OCI-LY7 (cell line): ENCODE results near the gene PKHD1. TPM values are rescaled to one million over a fixed set of nuclear protein-coding genes. Genes with fewer than 3 reads are reported as not detected.

Source experiments
- BruUV-seq: library from RNA; stranded (reverse); fragments of 400-500 nt; replicated peaks from 2 replicates; lab custom pipeline; 2021; lab: Mats Ljungman, UMichigan
- CTCF ChIA-PET: fragments of 300-600 bp; sonication (Branson Sonifier 250); formaldehyde crosslinking; loops from one replicate; lab custom pipeline; 2022; ENCODE audit warnings: antibody characterized with exemption; ENCODE audit not compliant: unreplicated experiment; lab: Charles Lee
- POLR2A ChIA-PET: fragments of 300-600 bp; sonication (Branson Sonifier 250); formaldehyde crosslinking; loops from one replicate; lab custom pipeline; 2022; ENCODE audit warnings: antibody characterized with exemption; lab: Charles Lee
- DNase-seq: peaks from one replicate; pipeline ENCODE4 v3.0.0-alpha.2; 2015; ENCODE audit warnings: low spot score
- H2AFZ ChIP-seq: fragments of 200-600 bp; sonication (generic), shearing (Covaris generic); 2 replicates; pipeline ENCODE4 v1.6.1; 2014; ENCODE audit warnings: mild to moderate bottlenecking, antibody characterized with exemption, low read length, moderate library complexity
- H3K27ac ChIP-seq: fragments of 200-600 bp; sonication (generic); 2 replicates; pipeline ENCODE4 v1.5.1; 2014; ENCODE audit warnings: mixed run types, low read depth, mild to moderate bottlenecking, moderate library complexity, low read length, inconsistent platforms; ENCODE audit not compliant: poor library complexity, severe bottlenecking
- H3K36me3 ChIP-seq: fragments of 200-600 bp; sonication (generic); 2 replicates; pipeline ENCODE4 v1.6.1; 2014; ENCODE audit warnings: mild to moderate bottlenecking, antibody characterized with exemption, low read length, moderate library complexity, mixed read lengths; ENCODE audit not compliant: insufficient read depth
- H3K4me1 ChIP-seq: fragments of 200-600 bp; sonication (generic); 2 replicates; pipeline ENCODE4 v1.5.1; 2014; ENCODE audit warnings: mild to moderate bottlenecking, low read length; ENCODE audit not compliant: insufficient read depth, poor library complexity, severe bottlenecking
- H3K4me2 ChIP-seq: fragments of 200-600 bp; sonication (generic); 2 replicates; pipeline ENCODE4 v1.6.1; 2014; ENCODE audit warnings: mild to moderate bottlenecking, low read length
- H3K4me3 ChIP-seq: fragments of 200-600 bp; sonication (generic); 2 replicates; pipeline ENCODE4 v1.5.1; 2014; ENCODE audit warnings: mild to moderate bottlenecking, low read depth, low read length; ENCODE audit not compliant: poor library complexity, severe bottlenecking
- H3K79me2 ChIP-seq: fragments of 200-600 bp; sonication (generic); 2 replicates; pipeline ENCODE4 v1.6.1; 2016; ENCODE audit warnings: low read depth, mild to moderate bottlenecking, low read length, moderate library complexity, mixed read lengths; ENCODE audit not compliant: insufficient read depth
- H3K9me2 ChIP-seq: fragments of 200-600 bp; sonication (generic); 2 replicates; pipeline ENCODE4 v1.6.1; 2016; ENCODE audit warnings: mild to moderate bottlenecking, low read length, mixed read lengths; ENCODE audit not compliant: insufficient read depth
- H3K9me3 ChIP-seq: fragments of 200-600 bp; sonication (generic); 2 replicates; pipeline ENCODE4 v1.6.1; 2014; ENCODE audit warnings: mild to moderate bottlenecking, mixed run types, low read length, mixed read lengths
- H4K20me1 ChIP-seq: fragments of 200-600 bp; sonication (generic); 2 replicates; pipeline ENCODE4 v1.6.1; 2014; ENCODE audit warnings: mild to moderate bottlenecking, antibody characterized with exemption, low read length, moderate library complexity, mixed read lengths; ENCODE audit not compliant: insufficient read depth
- CTCF ChIP-seq: fragments of 200-600 bp; sonication (generic); conservative IDR thresholded peaks from 2 replicates; pipeline ENCODE4 v1.5.1; 2014; ENCODE audit warnings: mild to moderate bottlenecking, antibody characterized with exemption, low read length, moderate library complexity, mixed read lengths
- EZH2phosphoT487 ChIP-seq: fragments of 200-600 bp; sonication (generic); IDR thresholded peaks from 2 replicates; pipeline ENCODE4 v1.6.1; 2018; ENCODE audit warnings: low read depth, borderline replicate concordance, mild to moderate bottlenecking, mixed run types, antibody characterized with exemption, low read length, moderate library complexity, mixed read lengths
- intact Hi-C: fragments of 100-400 bp; cut with micrococcal nuclease; formaldehyde crosslinking; loops from one replicate; pipeline ENCODE4 v1.10.0; 2022; ENCODE audit not compliant: unreplicated experiment
- total RNA-seq, 2 experiments: library from RNA; depleted of rRNA in 1 of 2; stranded (reverse); fragments of >200 nt in 1 of 2; shearing (Covaris generic) in 1 of 2; gene quantifications; 2 replicates each; pipeline ENCODE4 v1.2.3, GENCODE V29; 2014 to 2022

PKHD1 gene
- total RNA-seq, 2 experiments from 2014 or later, result not detected

DNA sequence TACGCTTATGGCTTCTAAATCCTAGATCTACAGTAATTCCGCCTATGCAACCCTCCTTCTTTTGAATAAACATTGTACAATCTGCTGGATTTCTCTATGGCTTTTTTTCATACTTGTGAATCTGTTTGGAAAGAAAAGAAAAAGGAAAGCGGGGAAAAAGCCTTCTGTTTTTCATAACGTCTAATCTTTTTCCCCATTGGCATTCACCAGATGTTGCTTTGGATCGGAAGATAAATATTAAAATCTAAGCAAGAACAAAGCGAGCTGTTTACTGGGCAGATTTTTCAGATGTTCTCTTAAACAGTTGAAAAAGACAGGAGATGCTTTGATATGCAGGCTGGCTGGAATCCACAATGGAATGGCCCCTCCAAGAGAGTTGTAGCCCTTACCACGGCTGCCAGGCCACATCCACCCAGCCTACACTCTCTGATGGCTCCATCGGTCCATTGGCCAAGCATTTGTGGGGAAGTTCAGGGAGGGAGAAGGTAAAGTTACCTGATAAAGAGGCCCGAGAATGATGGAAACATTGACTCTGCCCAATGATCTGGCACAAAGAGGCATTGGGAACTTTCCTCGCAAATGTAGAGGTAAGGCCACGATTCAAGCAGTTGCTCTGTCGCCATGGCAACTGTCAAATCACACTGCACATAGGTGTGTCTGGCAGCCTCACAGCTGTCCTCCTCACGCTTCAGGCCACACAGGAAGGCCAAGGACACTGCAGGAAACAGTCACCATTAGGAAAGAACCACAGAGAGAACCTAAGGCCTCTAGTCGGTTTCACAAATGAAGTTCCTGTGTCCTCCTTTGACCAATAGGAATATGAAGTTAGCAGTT, 70.3 kb downstream of the PKHD1 start:
- Histone ChIP-seq H3K36me3 (no peaks in the 10 kb centered on the region), H3K79me2 (no peaks in the 10 kb centered on the region), H3K4me3 (no peak overlapping the region), H3K9me3 (no peaks in the 10 kb centered on the region), H2AFZ (no peak overlapping the region), H3K4me1 (no peaks in the 10 kb centered on the region), H3K27ac (no peak overlapping the region), H3K4me2 (no peak overlapping the region), H4K20me1 (peaks cover 5% of the 10 kb centered on the region), H3K9me2 (no peaks in the 10 kb centered on the region)
- TF ChIP-seq CTCF, result no peak
- TF ChIP-seq EZH2phosphoT487, result no peak
- BruUV-seq, result no TSS peak
- intact Hi-C loops, result no loop called here
- no peak for DNase-seq
- CTCF ChIA-PET, result no interaction called here
- POLR2A ChIA-PET, result no interaction called here

GRCh38 chr6:52015953-52016352, 71.5 kb downstream of the PKHD1 start:
- no peaks in the 10 kb centered on the region for H4K20me1 ChIP-seq
- CTCF ChIA-PET, result no interaction called here
- no peak for DNase-seq
- H3K9me3 ChIP-seq, result no peaks in the 10 kb centered on the region
- intact Hi-C loops, result no loop called here
- H3K79me2 ChIP-seq, result no peaks in the 10 kb centered on the region
- no peak overlapping the region for H3K27ac ChIP-seq
- POLR2A ChIA-PET, result interaction anchor here (1.3 kb wide), 1 partner anchor 18 kb away, joined by 3 read pairs; no protein-coding TSS in a partner anchor
- H3K4me3 ChIP-seq, result no peak overlapping the region
- no TSS peak for BruUV-seq
- H3K4me2 ChIP-seq, result no peak overlapping the region
- H3K4me1 ChIP-seq, result no peaks in the 10 kb centered on the region
- H3K36me3 ChIP-seq, result no peaks in the 10 kb centered on the region
- no peaks in the 10 kb centered on the region for H3K9me2 ChIP-seq
- TF ChIP-seq CTCF (no peak), EZH2phosphoT487 (no peak)
- no peak overlapping the region for H2AFZ ChIP-seq

GRCh38 chr6:52014391-52014790, 73.0 kb downstream of the PKHD1 start:
- intact Hi-C loops, result no loop called here
- Histone ChIP-seq H3K9me2 (no peaks in the 10 kb centered on the region), H3K4me2 (no peak overlapping the region), H3K4me3 (no peak overlapping the region), H4K20me1 (no peaks in the 10 kb centered on the region), H3K79me2 (no peaks in the 10 kb centered on the region), H3K9me3 (no peaks in the 10 kb centered on the region), H3K27ac (no peak overlapping the region), H3K4me1 (no peaks in the 10 kb centered on the region), H2AFZ (no peak overlapping the region), H3K36me3 (no peaks in the 10 kb centered on the region)
- ChIA-PET CTCF (no interaction called here), POLR2A (no interaction called here)
- no peak for TF ChIP-seq CTCF
- TF ChIP-seq EZH2phosphoT487, result no peak
- BruUV-seq, result no TSS peak
- DNase-seq, result no peak
